Spleen (tissue), 7 donors: Measurements from ENCODE around the gene FBN3.

Experiments used
- CTCF ChIP-seq, 11 experiments: fragments of 200-600 bp in 7 of 11; fragments of 450-650 bp in 4 of 11; sonication (generic) in 4 of 11; IDR thresholded peaks in 8 of 11; conservative IDR thresholded peaks in 3 of 11; 1 replicate in 7 of 11; 2 replicates in 4 of 11; pipeline versions ENCODE4 v1.4.0 to v1.8.0; 2016 to 2021; ENCODE audit warnings: antibody characterized with exemption in 11 of 11, inconsistent platforms in 4 of 11, mild to moderate bottlenecking in 1 of 11
- POLR2A ChIP-seq, 3 donors: fragments of 450-650 bp; IDR thresholded peaks; one replicate each; pipeline ENCODE4 v1.5.1; 2017; ENCODE audit warnings: antibody characterized with exemption in 3 of 3, mild to moderate bottlenecking in 1 of 3
- POLR2AphosphoS5 ChIP-seq, 3 donors: sonication (generic); formaldehyde crosslinking; IDR thresholded peaks; one replicate each; pipeline ENCODE4 v1.5.1; 2017; ENCODE audit warnings: antibody characterized with exemption in 3 of 3
- donor health status: DM: no; HTN: no; CAD: no; lungs with moderate emphysema.
- donor health status: DM: no; HTN: no; CAD: no.
- donor health status: DM: no; HTN: no; CAD: no.

DNA sequence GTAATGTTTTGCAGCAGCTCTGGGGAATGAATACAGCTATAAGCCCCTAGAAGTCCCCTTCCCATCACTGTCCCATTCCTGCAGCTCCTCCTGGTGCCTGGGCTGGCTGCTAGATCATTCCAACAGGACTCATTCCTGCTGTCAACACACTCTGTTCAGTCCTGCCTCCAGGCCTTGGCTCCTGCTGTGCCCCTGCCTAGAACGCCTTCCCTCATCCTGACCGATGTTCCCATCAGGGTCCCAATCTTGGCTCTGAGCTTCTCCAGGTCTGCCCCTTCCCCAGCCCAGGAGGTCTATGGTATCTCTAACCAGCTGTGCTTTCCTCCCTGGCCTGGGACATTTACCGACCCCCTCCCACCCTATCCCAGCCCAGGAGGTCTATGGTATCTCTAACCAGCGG, 48.1 kb downstream of the FBN3 start:
- TF ChIP-seq CTCF (IDR thresholded peaks at IDR 0.05 in 8 of 11, conservative IDR thresholded peaks at IDR 0.05 in 3 of 11), result no peak
- TF ChIP-seq POLR2AphosphoS5 (IDR thresholded peaks at IDR 0.05), result no peak
- TF ChIP-seq POLR2A (IDR thresholded peaks at IDR 0.05), result no peak
